LoVo (cell line): Measurements from ENCODE around the gene PDE9A.
"Not testable (repeated sequence)": the region's sequence is repeated elsewhere in the genome, so short reads cannot be mapped to it uniquely, and the experiment has no call there.

ENCODE experiments used
- DNase-seq: peaks from one replicate; pipeline ENCODE4 v3.0.0-alpha.2; 2016; ENCODE audit warnings: low spot score

PDE9A gene

GRCh38 chr21:42708107-42708506 is 54.7 kb downstream of the PDE9A start:
- DNase-seq = no peak

- not testable (repeated sequence) for DNase-seq
These were observed 55.5 kb downstream of the PDE9A start for GRCh38 chr21:42708916-42709315.

DNA sequence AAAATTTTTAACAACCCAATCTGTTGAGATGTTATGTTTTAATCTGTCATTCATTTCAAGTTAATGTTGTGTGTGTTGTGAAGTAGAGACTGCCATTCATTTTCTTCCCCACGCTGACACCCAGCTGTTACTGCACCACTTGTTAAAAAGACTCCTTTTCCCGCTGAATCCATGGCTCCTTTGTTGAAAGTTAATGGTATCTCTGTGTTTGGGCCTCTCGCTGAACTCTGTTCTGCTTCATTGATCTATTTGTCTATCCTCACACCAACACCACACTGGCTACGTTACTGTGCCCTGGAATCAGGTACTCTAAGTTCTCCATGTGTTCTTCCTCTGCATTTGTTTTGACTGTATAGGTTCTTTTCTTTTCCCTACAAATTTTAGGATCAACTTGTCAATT is 58.2 kb downstream of the PDE9A start:
- DNase-seq = no peak

GRCh38 chr21:42715427-42715826 is 62.0 kb downstream of the PDE9A start:
- not testable (repeated sequence) for DNase-seq

GRCh38 chr21:42716074-42716473 is 62.7 kb downstream of the PDE9A start:
- DNase-seq = no peak

DNA sequence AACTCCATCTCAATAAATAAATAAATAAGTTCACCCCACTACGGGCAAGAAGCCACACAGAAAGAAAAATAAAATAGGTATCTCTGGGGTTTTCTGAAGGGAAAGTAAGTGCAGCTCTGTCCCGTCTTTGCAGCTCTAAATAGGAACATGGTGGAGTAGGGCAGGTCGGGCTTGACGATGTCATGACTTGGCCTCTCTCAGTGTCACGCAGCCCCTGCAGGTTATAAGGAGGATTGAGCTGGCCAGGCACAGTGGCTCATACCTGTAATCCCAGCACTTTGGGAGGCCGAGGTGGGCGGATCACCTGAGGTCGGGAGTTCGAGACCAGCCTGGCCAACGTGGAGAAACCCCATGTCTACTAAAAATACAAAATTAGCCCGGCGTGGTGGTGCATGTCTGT is 67.1 kb downstream of the PDE9A start:
- DNase-seq = not testable (repeated sequence)

DNA sequence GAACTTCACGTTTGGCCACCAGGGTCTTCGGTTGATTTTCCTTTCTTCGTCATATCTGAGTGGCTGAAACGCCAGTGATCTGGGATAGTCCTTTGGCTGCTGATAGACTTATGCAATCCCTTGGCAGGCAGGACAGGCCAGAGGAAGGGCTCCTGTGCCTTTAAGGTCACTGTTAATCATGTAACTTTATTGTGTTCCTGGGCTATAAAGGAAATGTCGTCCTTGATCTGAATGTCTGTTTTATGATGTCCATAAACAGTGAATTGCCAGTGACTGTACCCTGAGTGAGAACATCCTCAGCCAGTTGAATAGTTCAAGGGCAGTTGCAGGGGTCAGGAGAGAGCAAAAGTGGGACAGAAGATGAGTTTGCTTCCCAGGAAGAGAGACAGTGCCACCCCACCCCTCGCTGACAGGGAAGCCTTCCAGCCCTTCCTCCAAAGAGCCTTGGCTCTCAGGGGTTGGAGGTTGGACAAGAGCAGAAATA is 68.0 kb downstream of the PDE9A start:
- DNase-seq = peak; percentile 77

DNA sequence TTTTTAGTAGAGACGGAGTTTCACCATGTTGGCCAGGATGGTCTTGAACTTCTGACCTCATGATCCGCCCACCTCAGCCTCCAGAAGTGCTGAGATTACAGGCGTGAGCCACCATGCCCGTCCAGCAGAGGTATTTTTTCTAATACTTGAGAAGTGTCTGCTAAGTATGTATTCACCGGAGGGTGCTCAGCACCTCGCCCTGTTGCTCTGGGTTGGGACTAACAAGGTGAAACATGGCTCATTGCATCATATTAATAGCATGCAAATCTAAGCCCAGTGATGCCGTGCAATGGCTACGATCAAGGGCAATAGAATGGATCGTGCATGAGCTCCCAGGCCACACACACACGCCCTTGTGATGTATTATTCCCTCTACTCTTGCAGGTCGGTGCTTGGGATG is 68.7 kb downstream of the PDE9A start:
- no peak for DNase-seq

DNA sequence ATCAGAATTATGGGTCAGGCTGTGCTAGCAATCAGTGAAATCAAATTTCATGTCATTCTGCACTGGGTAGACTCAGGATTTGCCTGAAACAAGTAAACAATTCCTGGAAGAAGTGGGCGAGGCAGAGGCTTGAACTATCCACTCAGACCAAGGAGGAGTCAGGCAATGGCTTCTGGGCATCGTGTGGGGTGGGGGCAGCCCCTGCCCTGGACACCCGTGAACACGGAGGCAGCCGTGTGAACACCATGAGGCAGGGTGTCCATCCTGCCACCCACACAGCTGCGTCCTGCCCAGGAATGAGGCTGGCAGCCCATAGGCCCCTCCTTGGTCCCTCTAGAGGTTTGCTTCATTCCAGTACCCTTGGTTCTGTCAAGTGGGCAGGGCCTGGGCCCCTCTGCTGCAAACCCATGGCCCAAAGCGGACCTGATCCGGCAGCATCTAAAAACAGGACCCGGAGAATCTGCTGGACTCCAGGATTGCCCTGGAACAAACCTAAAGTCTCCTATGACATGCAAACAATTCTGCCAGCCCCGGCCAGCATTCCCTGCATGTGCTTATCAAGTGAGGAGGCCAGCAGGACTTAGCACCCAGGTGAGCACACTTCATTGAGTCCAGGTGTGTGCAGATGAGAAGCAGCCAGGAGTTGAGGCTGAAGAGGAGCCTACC is 69.5 kb downstream of the PDE9A start:
- no peak for DNase-seq

GRCh38 chr21:42724226-42724920 is 71.0 kb downstream of the PDE9A start:
- peak; percentile 96 for DNase-seq

GRCh38 chr21:42725416-42725930 is 72.1 kb downstream of the PDE9A start:
- no peak for DNase-seq

DNA sequence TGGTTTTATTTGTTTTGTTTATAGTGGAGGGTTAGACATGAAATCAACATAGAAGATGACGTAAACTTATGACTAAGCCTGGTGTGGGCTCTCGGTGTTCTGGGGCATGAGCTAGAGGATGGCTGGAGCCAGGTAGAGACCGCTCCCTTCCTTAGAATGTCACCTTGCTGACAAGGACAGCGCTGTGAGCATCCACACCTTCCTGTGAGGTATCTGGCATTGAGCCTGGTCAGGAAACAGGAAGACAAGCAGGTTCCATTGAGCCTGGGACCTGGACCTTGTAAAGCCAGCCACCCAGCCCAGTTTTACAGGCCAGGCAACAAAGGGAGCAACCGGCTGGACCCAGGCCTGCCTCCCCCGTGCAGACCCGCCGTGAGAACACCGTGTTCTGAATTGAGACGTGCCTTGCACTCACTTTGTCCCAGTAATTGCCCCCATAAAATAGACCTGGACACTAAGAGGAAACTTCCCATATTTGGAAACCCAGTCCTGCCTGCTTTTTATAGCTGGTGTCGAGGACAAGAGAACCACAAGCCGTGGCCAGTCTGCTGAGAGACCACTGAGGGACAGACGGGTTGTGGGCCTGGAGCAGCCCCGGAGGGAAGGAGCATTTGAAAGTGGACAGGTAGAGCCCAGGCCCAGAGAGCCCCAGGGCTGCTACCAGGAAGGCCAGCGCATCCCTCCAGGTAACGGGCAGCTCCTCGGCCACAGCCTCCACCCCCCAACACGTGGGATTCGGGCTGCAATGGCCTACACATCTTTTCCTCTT is 78.0 kb downstream of the PDE9A start:
- peak; percentile 95 for DNase-seq

DNA sequence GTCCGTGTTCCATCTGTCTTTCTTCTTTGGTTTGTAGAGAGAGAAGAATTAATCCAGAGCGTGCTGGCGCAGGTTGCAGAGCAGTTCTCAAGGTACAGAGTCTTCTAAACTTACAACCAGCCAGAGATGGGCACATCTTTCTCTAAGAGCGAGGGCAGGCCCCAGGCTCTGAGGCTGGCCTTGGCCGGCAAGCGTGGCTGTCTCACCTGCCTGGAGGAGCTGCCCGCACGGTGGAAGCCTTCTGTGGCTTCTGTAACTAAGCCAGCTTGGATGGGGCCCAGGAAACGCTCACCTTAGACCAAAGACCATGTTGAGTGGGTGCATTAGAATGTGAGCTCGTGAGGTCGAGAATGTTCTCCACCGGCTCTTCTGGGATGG is 78.6 kb downstream of the PDE9A start:
- no peak for DNase-seq

- no peak for DNase-seq
These were observed 79.7 kb downstream of the PDE9A start for GRCh38 chr21:42733037-42733627.

DNA sequence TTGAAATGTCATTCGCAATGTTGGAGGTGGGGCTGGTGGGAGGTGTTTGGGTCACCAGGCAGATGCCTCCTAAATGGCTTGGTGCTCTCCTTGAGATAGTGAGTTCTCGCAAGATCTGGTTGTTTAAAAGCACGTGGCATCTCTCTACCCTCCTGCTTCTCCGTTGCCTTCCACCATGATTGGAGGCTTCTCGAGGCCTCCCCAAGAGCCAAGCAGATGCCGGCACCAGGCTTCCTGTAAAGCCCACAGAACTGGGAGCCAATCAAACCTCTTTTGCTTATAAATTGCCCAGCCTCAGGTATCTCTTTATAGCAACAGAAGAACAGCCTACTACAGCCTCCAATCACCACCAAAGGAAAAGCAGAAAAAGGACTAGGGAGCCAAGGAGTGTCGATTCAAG is 80.5 kb downstream of the PDE9A start:
- DNase-seq = no peak

DNA sequence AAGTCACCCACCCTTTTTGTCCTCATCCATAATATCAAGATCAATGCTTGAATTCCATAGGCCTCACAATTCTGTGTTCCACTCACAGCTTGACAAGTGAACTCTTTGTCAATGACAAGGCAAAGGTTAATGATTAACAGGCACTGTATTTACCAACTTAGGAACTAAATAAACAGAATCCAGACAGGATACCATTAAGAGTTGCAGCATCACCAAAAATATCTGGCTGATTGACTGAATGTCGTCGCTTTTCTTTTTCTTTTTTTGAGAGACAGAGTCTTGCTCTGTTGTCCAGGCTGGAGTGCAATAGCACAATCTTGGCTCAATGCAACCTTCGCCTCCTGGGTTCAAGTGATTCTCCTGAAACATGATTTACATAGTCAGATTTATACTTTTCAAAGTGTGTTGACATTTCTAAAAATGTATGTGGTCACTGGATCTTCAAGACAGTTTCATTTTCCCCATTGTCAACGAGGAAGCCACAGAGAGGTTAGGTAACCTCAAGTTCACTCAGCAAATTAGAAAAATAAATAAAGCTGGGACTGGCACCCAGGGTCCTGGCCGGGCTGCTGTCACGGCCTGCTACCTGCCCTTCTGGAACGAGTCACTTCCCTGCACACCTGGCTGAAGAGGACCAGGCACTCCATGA is 81.0 kb downstream of the PDE9A start:
- DNase-seq = peak; percentile 69

- no peak for DNase-seq
These were observed 81.6 kb downstream of the PDE9A start for GRCh38 chr21:42735061-42735460.

DNA sequence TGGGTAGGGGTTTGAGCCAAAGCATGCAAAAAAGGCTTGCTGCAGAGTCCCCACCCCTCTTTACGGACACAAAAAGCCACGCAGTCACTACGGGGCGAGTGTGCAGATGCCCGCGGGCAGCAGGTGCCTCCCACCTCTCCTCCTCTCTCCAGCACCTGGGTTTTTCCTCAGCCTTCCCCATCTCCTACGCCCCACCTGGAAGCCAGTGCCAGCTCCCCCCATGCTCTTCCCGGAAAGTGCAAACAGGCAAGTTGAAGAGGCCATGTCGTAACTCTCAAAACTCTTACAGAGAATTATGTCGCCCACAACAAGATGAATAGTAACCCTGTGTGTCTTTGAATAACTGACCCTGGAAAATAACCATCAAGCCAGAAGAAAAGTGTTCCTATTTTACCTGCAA is 82.5 kb downstream of the PDE9A start:
- no peak for DNase-seq

DNA sequence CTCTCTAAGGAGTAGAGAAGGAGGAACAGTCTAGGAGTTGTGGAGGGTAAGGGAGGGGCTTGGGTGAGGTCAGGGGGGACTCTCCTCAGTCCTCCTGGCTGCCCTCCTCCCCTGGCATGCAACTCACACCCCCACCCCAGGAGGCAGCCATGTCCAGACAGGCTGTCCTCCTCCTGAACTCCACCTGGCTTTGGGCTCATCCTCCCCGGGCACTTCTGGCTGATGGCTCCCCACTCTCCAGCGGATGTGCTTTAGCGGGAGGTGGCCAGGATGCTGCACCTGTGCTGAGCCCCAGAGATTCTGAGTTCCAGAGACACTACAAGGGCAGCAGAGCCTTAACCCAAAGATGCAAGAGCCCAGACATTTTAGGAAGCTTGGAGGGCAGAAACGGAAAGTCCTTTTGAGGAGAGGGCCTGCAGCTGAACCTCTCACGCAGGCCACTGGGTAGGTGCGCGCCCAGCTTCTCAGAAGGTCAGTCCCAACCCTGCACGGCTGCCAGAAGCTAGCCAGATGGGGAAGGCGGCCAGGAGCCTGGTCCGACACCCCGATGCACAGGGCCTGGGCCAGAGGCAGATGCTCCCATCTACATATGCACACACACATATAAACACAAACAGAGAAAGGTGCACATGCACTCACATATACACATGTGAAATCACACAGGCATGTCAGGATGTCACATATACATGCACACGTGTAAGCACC is 83.4 kb downstream of the PDE9A start:
- DNase-seq = no peak

DNA sequence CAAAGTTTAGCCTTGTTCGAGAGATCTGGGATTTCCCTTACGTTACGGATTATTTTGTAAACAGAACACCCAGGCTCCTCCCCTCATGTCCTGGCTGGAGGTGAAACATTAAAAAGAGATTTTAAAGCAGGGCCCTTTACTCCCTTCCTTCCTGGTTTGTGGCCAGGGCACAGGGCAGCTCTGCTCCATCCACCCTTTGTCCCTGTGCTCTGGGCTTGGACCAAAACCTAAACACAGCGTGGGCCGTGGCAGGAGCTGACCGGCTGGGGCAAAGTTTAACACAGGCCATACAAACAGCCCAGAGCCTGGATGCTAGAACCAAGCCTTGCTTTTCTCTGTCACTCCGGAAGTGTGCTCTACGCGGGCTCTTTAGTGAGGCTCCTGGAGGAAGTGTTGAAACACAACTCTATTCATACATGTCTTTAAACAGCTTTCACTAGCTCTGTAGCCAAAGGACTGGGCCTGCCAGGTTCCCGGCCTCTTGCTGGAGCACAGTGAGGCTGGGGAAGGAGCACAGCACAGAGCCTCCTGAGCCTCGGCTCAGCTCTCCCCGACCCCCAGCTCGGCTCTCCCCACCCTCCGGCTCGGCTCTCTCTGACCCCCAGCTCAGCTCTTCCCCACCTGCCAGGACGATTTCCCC is 84.7 kb downstream of the PDE9A start:
- no peak for DNase-seq
